ENCODE measurements around the gene MVB12B. TPM values are rescaled to one million over a fixed set of nuclear protein-coding genes. Genes with fewer than 3 reads are reported as not detected.
A peak's percentile ranks its signal among the peaks of the same experiment; 100 is the strongest.

Gene MVB12B
- total and polyA plus RNA-seq, 2 of the 8 experiments (the other 6 are each of a cell fraction or from before 2014, with no cell fraction given) = 2.6 to 5.0 TPM

DNA sequence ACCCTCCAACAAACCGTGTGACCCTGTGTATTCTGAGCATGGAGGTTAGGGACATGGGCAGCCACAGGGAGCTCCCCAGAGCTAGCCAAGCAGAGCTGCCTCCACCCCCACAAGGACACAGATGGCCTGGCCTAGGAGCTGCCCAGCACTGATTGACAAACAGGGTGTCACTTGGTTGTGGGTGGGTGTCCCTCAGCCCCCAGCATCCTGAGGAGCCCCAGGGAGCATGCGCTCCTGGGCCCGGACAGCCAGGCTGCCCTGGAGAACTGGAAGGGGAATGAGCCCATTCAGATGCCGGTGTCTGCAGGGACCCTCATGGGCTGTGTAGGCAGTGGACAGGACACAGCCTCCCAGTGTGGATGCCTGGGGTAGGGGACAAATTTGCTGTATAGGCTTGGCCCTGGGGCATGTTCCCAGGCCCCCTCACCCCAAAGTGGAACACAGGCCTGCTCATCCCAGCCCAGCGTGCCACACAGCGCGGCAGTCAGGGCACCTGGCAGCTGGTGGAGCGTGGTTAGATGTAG is 162.3 kb downstream of the MVB12B start:
- H2BK5ac ChIP-seq (ENCODE audit: low read depth, low read length) = no peak overlapping the region
- CTCF ChIA-PET (ENCODE audit: partially characterized antibody) = interaction anchor here (0.8 to 1.4 kb wide), 4 partner anchors 10 to 119 kb away, joined by 3 to 4 read pairs (median 3); no protein-coding TSS in a partner anchor
- WGBS, 2 experiments (ENCODE audit: extremely low coverage in 1 of 2, insufficient coverage in 1 of 2, insufficient read length in 1 of 2, insufficient replicate concordance in 2 of 2, low coverage in 1 of 2, low lambda C conversion rate in 2 of 2, missing lambda C conversion rate in 1 of 2) = 99% methylated on average over 8 of the region's 8 CpGs; no CpG with 5 or more reads in 1 of the 2 experiments
- TF ChIP-seq NANOG (IDR thresholded peaks at IDR 0.05; ENCODE audit: insufficient read depth, low read depth, low read length, poor library complexity, severe bottlenecking) = no peak
- no peak for TF ChIP-seq RBBP5 (IDR thresholded peaks at IDR 0.05; ENCODE audit: borderline replicate concordance, low read depth, low read length)
- TF ChIP-seq ZNF274 (IDR thresholded peaks at IDR 0.05; ENCODE audit: borderline replicate concordance, extremely low read depth, low read length) = no peak
- no peak for TF ChIP-seq JUND (IDR thresholded peaks at IDR 0.05; ENCODE audit: low read length)
- TF ChIP-seq SAP30 (IDR thresholded peaks at IDR 0.05; ENCODE audit: insufficient read depth, insufficient replicate concordance, low read length) = no peak
- no peak for TF ChIP-seq EGR1 (IDR thresholded peaks at IDR 0.05; ENCODE audit: borderline replicate concordance, low read depth, low read length)
- TF ChIP-seq GTF2F1 (IDR thresholded peaks at IDR 0.05; ENCODE audit: borderline replicate concordance, low read depth, low read length) = no peak
- no peak for TF ChIP-seq BRCA1 (IDR thresholded peaks at IDR 0.05; ENCODE audit: low read depth, low read length)
- no peak for TF ChIP-seq SIN3A (conservative IDR thresholded peaks at IDR 0.05 in 1 of 2, IDR thresholded peaks at IDR 0.05 in 1 of 2; ENCODE audit: low read depth in 1 of 2, low read length in 2 of 2)
- TF ChIP-seq, protein P1, sequence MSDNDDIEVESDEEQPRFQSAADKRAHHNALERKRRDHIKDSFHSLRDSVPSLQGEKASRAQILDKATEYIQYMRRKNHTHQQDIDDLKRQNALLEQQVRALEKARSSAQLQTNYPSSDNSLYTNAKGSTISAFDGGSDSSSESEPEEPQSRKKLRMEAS (IDR thresholded peaks at IDR 0.05) = no peak
- no peak for TF ChIP-seq TBP (IDR thresholded peaks at IDR 0.05; ENCODE audit: low read depth, low read length)
- no peak for TF ChIP-seq SIRT6 (IDR thresholded peaks at IDR 0.05; ENCODE audit: low read length)
- no peak for TF ChIP-seq TEAD4 (IDR thresholded peaks at IDR 0.05; ENCODE audit: low read depth, low read length)
- no peak for TF ChIP-seq SP2 (IDR thresholded peaks at IDR 0.05; ENCODE audit: low read length)

More for the DNA sequence above, 162.3 kb downstream of the MVB12B start:
- H3K36me3 ChIP-seq (ENCODE audit: control insufficient read depth in 2 of 4, insufficient read depth in 4 of 4, low read length in 3 of 4) = no peaks in the 10 kb centered on the region
- H4K8ac ChIP-seq (ENCODE audit: extremely low read depth, insufficient read depth, low read length) = no peak overlapping the region
- no peaks in the 10 kb centered on the region for H4K20me1 ChIP-seq (replicated peaks in 1 of 2; ENCODE audit: control insufficient read depth in 1 of 2, insufficient read depth in 2 of 2, low read length in 2 of 2)
- H2BK15ac ChIP-seq (ENCODE audit: low read length) = no peak overlapping the region
- no peak overlapping the region for H3K4me2 ChIP-seq (ENCODE audit: insufficient read depth in 1 of 2, low read depth in 2 of 2, low read length in 2 of 2)
- FAIRE-seq (no peak), DNase-seq (ENCODE audit: low read depth in 1 of 2, low spot score in 2 of 2) (no peak)
- no peak overlapping the region for H3K9ac ChIP-seq (replicated peaks in 1 of 4; ENCODE audit: extremely low read depth in 1 of 4, low read depth in 3 of 4, low read length in 3 of 4)
- H3K56ac ChIP-seq (replicated peaks; ENCODE audit: insufficient read length, low read depth, low read length) = no peak overlapping the region
- no peak overlapping the region; the same call in 1 of the 2 replicates for H3K27ac ChIP-seq (ENCODE audit: low read depth, low read length)
- no peaks in the 10 kb centered on the region for H3K27me3 ChIP-seq (replicated peaks in 1 of 4; ENCODE audit: control insufficient read depth in 3 of 4, extremely low read depth in 1 of 4, insufficient read depth in 3 of 4, low read length in 3 of 4)
- H2BK12ac ChIP-seq (ENCODE audit: low read depth, low read length) = no peak overlapping the region
- H3K18ac ChIP-seq (ENCODE audit: extremely low read depth, low read length) = no peak overlapping the region
- H2BK20ac ChIP-seq (ENCODE audit: low read length) = no peak overlapping the region
- H3K79me2 ChIP-seq (ENCODE audit: control insufficient read depth in 1 of 2, insufficient read depth in 2 of 2, low read length in 2 of 2) = no peaks in the 10 kb centered on the region
- H3K23me2 ChIP-seq (ENCODE audit: low read depth, low read length) = no peaks in the 10 kb centered on the region
- H3K4ac ChIP-seq (replicated peaks; ENCODE audit: insufficient read length, low read depth, low read length) = peak overlapping the region; percentile 1
- no peak overlapping the region for H2AK5ac ChIP-seq (ENCODE audit: low read depth, low read length)
- no peaks in the 10 kb centered on the region for H3K79me1 ChIP-seq (ENCODE audit: low read depth, low read length)
- H4K5ac ChIP-seq (ENCODE audit: insufficient read length, low read depth, low read length) = no peak overlapping the region
- POLR2A ChIA-PET (ENCODE audit: partially characterized antibody) = no interaction called here
- H3K9me3 ChIP-seq (ENCODE audit: insufficient read depth in 2 of 2, low read depth in 1 of 2, low read length in 1 of 2) = no peaks in the 10 kb centered on the region
- H2BK120ac ChIP-seq (replicated peaks; ENCODE audit: low read depth, low read length) = no peak overlapping the region
- H3K14ac ChIP-seq (ENCODE audit: insufficient read length) = no peak overlapping the region
- no peak overlapping the region for H4K91ac ChIP-seq (replicated peaks; ENCODE audit: insufficient read length, low read length)
- no peak overlapping the region for H3K4me3 ChIP-seq (ENCODE audit: extremely low read depth in 1 of 4, insufficient read depth in 2 of 4, low read depth in 3 of 4, low read length in 4 of 4)
- no peak overlapping the region for H2AFZ ChIP-seq (ENCODE audit: low read length)
- no peak overlapping the region for H3K23ac ChIP-seq (ENCODE audit: insufficient read length)
- no peaks in the 10 kb centered on the region; a peak in 1 of 7 replicates for H3K4me1 ChIP-seq (replicated peaks in 1 of 4; ENCODE audit: control insufficient read depth in 3 of 4, insufficient read depth in 4 of 4, low read length in 3 of 4)
